GM18909 (cell line): Measurements from ENCODE around the gene AVPR1B.

Experiments
- ATAC-seq: cut with Tn5 transposase; IDR thresholded peaks from one replicate; pipeline ENCODE4 v1.9.1; 2021; ENCODE audit warnings: mild to moderate bottlenecking; ENCODE audit not compliant: unreplicated experiment, poor library complexity

Gene AVPR1B

GRCh38 chr1:206117151-206117948 is at the start of gene AVPR1B:
Gene AVPR1B, minus strand, starts transcription at chr1:206117388. Its CDS starts 498 bp downstream, at chr1:206116890.
- no peak for ATAC-seq

GRCh38 chr1:206145771-206146290 is 28.6 kb upstream of the AVPR1B start:
- no peak for ATAC-seq

- ATAC-seq = no peak
Measured at GRCh38 chr1:206144605-206145004, 27.4 kb upstream of the AVPR1B start.

- no peak for ATAC-seq
Measured at GRCh38 chr1:206143537-206144172, 26.5 kb upstream of the AVPR1B start.

- no peak for ATAC-seq
Measured at GRCh38 chr1:206142770-206143169, 25.6 kb upstream of the AVPR1B start.

GRCh38 chr1:206142011-206142410 is 24.8 kb upstream of the AVPR1B start:
- ATAC-seq = no peak

- no peak for ATAC-seq
Measured at GRCh38 chr1:206136241-206136640, 19.1 kb upstream of the AVPR1B start.

- ATAC-seq = no peak
Measured at GRCh38 chr1:206135248-206135647, 18.1 kb upstream of the AVPR1B start.

GRCh38 chr1:206133751-206134415 is 16.7 kb upstream of the AVPR1B start:
- no peak for ATAC-seq

- no peak for ATAC-seq
Measured at GRCh38 chr1:206131037-206131436, 13.8 kb upstream of the AVPR1B start.

- ATAC-seq = no peak
Measured at GRCh38 chr1:206128196-206128595, 11.0 kb upstream of the AVPR1B start.

- no peak for ATAC-seq
Measured at GRCh38 chr1:206127336-206127735, 10.1 kb upstream of the AVPR1B start.

- ATAC-seq = no peak
Measured at GRCh38 chr1:206125346-206125745, 8.2 kb upstream of the AVPR1B start.

- ATAC-seq = no peak
Measured at GRCh38 chr1:206122686-206123085, 5.5 kb upstream of the AVPR1B start.

- no peak for ATAC-seq
Measured at GRCh38 chr1:206121269-206121668, 4.1 kb upstream of the AVPR1B start.

GRCh38 chr1:206120406-206120805 is 3.2 kb upstream of the AVPR1B start:
- ATAC-seq = no peak

GRCh38 chr1:206116873-206117150 is 376 bp downstream of the AVPR1B start:
- no peak for ATAC-seq

GRCh38 chr1:206116191-206116872 is 856 bp downstream of the AVPR1B start:
- no peak for ATAC-seq

- no peak for ATAC-seq
Measured at GRCh38 chr1:206115791-206116190, 1.4 kb downstream of the AVPR1B start.

GRCh38 chr1:206114692-206115640 is 2.2 kb downstream of the AVPR1B start:
- ATAC-seq = no peak
